Activated CD8-positive, alpha-beta memory T cell treated with anti-CD3 and anti-CD28 coated beads, Interleukin-2, amount 10 ng/mL, durations not matched to agents 7 days and 5 days (primary cell): ENCODE results near the gene YEATS2. TPM values are rescaled to one million over a fixed set of nuclear protein-coding genes. Genes with fewer than 3 reads are reported as not detected.
"Not testable (repeated sequence)": the region's sequence is repeated elsewhere in the genome, so short reads cannot be mapped to it uniquely, and the experiment has no call there.

Experiments
- ATAC-seq: fragments of 150-1000 bp; cut with Tn5 transposase; one replicate; pipeline ENCODE4 v1.10.0; 2021; ENCODE audit warnings: moderate library complexity
- CTCF ChIA-PET: fragments of 350-600 bp; sonication (Branson Sonifier 250); formaldehyde crosslinking; loops from one replicate; lab custom pipeline; 2021; ENCODE audit warnings: antibody characterized with exemption; lab: Charles Lee
- DNase-seq: peaks from one replicate; pipeline ENCODE4 v3.0.0-alpha.2; 2020
- H3K27ac Mint-ChIP-seq: one replicate; pipeline ENCODE4 v1.8.0; 2021; ENCODE audit warnings: mild to moderate bottlenecking, mixed read lengths
- H3K27me3 Mint-ChIP-seq: one replicate; pipeline ENCODE4 v1.8.0; 2021; ENCODE audit warnings: mixed read lengths
- H3K36me3 Mint-ChIP-seq: one replicate; pipeline ENCODE4 v1.8.0; 2021; ENCODE audit warnings: mild to moderate bottlenecking, mixed read lengths
- H3K4me1 Mint-ChIP-seq: one replicate; pipeline ENCODE4 v1.8.0; 2021; ENCODE audit warnings: mixed read lengths
- H3K4me3 Mint-ChIP-seq: one replicate; pipeline ENCODE4 v1.8.0; 2021; ENCODE audit warnings: mild to moderate bottlenecking, moderate library complexity, mixed read lengths
- H3K9me3 Mint-ChIP-seq: one replicate; pipeline ENCODE4 v1.8.0; 2022; ENCODE audit warnings: low read depth, mixed read lengths
- total RNA-seq, 2 experiments: library from RNA; stranded (reverse); gene quantifications; one replicate each; pipeline ENCODE4 v1.2.3, GENCODE V29; 2021

The YEATS2 gene
- 10 to 100 TPM; 49.4 to 65.6 TPM for total RNA-seq

DNA sequence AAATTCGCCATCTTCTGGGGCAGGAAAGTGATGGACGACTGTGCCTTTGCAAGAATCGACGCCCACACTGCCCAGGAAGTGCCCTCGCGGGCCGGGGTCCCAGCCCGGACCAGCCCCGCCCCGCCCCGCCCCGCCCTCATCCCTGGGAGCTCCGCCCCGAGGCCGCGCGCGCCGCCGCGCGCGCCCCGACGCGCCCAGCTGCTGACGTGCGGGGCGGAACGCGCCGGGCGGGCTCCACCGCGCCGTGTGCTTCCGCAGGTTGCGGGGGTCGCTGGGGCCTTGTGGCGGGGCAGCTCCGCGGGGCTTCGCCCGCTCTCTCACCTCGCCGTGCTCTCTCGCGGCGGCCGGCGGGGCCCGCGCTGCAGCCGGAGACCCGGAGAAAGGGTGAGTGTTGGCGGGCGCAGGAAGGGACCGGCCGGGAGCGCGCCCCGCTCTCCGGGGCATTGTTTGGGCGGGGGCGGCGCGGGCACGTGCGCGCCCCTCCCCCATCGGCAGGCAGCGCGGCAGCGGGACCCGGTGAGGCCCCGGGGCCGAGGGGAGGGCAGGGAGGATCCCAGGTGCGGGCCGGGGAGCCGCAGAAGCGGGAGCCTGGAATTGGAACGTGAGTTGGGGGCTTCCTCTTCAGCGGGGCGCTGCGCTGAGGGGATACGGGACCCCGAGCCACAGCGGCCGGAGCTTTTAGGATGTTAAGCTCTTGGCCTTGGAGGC lies at the start of gene YEATS2:
Gene YEATS2, plus strand, starts transcription at position 188 of the 708 bp plus-strand sequence. CDS start 17,366 bp downstream, outside the sequence.
- H3K36me3 Mint-ChIP-seq, result peaks cover 29% of the 10 kb centered on the region
- no peaks in the 10 kb centered on the region for H3K27me3 Mint-ChIP-seq
- CTCF ChIA-PET, result interaction anchor here (1.3 to 1.9 kb wide), 4 partner anchors 10 to 63 kb away, joined by 3 to 7 read pairs (median 5); partner anchors contain the start of gene KLHL24
- H3K4me1 Mint-ChIP-seq, result peaks cover 34% of the 10 kb centered on the region
- ATAC-seq, result peak; percentile 87
- H3K4me3 Mint-ChIP-seq, result peak within 1 kb of the TSS; percentile 87
- DNase-seq, result peak; percentile 83
- H3K9me3 Mint-ChIP-seq, result no peaks in the 10 kb centered on the region
- peak within 1 kb of the TSS; percentile 95 for H3K27ac Mint-ChIP-seq

DNA sequence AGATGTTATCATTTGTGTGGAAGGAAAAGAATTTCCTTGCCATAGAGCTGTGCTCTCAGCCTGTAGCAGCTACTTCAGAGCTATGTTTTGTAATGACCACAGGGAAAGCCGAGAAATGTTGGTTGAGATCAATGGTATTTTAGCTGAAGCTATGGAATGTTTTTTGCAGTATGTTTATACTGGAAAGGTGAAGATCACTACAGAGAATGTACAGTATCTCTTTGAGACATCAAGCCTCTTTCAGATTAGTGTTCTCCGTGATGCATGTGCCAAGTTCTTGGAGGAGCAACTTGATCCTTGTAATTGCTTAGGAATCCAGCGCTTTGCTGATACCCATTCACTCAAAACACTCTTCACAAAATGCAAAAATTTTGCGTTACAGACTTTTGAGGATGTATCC lies 47.0 kb upstream of the YEATS2 start:
- H3K4me3 Mint-ChIP-seq, result no peak overlapping the region
- H3K27me3 Mint-ChIP-seq, result no peaks in the 10 kb centered on the region
- CTCF ChIA-PET, result no interaction called here
- H3K4me1 Mint-ChIP-seq, result no peaks in the 10 kb centered on the region
- DNase-seq (no peak), ATAC-seq (no peak)
- no peak overlapping the region for H3K27ac Mint-ChIP-seq
- peaks cover 30% of the 10 kb centered on the region for H3K36me3 Mint-ChIP-seq
- peaks cover 21% of the 10 kb centered on the region for H3K9me3 Mint-ChIP-seq

DNA sequence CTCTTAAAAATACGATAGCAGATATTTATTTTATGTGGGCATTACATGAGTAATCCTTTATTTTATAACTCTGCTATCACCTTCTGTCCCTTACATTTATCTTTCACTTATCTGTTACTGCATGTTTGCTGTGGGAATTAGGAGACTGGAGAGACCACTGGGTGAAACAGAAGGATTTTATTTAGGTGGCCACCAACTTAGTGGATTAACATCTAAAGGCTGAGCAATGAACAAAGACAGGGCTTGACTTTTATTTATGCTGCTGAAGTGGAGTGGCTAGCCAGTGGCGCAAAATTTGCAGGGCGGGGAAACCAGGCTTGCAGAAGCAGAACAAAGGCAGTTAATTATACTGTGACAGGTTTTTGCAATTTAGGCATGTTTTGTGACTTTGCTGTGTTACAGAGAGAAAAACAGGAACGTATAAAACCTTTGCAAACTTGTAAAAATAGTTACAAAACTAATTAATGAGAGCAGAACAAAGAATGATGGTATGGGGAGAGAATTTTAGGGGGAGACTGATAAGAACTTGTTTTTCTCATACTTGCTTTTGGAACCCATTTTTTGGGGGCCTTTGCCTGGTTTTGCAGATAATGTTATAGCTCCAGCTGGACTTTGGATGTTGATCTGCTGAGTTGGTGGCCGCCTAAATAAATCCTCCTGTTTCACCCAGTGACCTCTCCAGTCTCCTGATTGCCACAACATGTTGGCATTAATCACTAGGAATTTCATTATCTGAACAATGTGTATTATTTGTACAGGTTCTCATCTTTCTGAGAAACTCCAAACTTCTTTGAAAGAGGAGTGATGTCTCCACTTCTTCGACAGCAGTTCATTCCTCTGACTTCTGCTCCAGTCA lies 44.2 kb upstream of the YEATS2 start:
- H3K4me1 Mint-ChIP-seq, result no peaks in the 10 kb centered on the region
- no peaks in the 10 kb centered on the region for H3K27me3 Mint-ChIP-seq
- DNase-seq (no peak), ATAC-seq (no peak)
- H3K27ac Mint-ChIP-seq, result no peak overlapping the region
- H3K4me3 Mint-ChIP-seq, result no peak overlapping the region
- CTCF ChIA-PET, result no interaction called here
- peaks cover 38% of the 10 kb centered on the region for H3K36me3 Mint-ChIP-seq
- peaks cover 26% of the 10 kb centered on the region for H3K9me3 Mint-ChIP-seq

DNA sequence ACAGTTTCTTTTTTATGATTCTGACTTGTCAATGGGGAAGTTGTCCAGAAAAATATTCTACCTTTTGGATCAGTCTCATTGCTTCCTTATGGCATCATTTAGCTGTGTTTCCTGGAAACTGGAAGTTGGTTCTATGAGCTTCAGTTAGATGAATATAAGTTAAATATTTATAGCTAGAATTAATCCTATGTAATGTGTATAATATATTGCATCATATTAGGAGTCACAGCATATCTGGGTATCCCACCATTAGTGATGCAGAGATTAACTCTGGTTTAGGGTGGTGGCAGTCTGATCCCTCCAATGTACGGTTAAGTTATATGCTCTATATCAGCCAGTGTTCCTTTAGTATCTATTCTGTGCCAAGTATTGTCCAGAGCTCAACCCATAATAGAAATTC lies 42.9 kb upstream of the YEATS2 start:
- Mint-ChIP-seq H3K27me3 (no peaks in the 10 kb centered on the region), H3K36me3 (peaks cover 42% of the 10 kb centered on the region)

DNA sequence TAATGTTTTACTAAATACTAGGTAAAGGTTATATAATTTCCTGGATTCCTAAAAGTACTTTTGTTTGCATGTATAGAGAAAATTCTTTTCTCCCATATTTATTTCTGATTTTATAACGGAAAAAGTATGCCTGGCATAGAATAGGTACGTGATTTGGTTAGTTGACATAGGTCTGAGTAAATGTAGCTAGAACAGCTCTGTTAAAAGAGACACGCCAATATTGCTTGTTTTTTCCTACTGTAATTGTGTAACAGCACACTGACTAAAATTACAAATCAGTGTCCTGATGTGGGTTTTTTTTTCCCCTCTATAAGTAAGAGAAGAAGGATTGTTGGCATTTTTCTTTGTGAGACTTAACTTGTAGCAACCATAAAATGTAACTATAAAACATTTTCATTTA lies 35.5 kb upstream of the YEATS2 start:
- Mint-ChIP-seq H3K4me3 (no peak overlapping the region), H3K36me3 (peaks cover 20% of the 10 kb centered on the region), H3K27me3 (no peaks in the 10 kb centered on the region), H3K27ac (no peak overlapping the region), H3K9me3 (no peaks in the 10 kb centered on the region), H3K4me1 (no peaks in the 10 kb centered on the region)
- ATAC-seq, result no peak
- no peak for DNase-seq
- CTCF ChIA-PET, result no interaction called here

More for the DNA sequence above, 42.9 kb upstream of the YEATS2 start:
- H3K4me1 Mint-ChIP-seq, result no peaks in the 10 kb centered on the region
- CTCF ChIA-PET, result no interaction called here
- no peak overlapping the region for H3K4me3 Mint-ChIP-seq
- ATAC-seq, result no peak
- no peak for DNase-seq
- H3K9me3 Mint-ChIP-seq, result peaks cover 26% of the 10 kb centered on the region
- H3K27ac Mint-ChIP-seq, result no peak overlapping the region

DNA sequence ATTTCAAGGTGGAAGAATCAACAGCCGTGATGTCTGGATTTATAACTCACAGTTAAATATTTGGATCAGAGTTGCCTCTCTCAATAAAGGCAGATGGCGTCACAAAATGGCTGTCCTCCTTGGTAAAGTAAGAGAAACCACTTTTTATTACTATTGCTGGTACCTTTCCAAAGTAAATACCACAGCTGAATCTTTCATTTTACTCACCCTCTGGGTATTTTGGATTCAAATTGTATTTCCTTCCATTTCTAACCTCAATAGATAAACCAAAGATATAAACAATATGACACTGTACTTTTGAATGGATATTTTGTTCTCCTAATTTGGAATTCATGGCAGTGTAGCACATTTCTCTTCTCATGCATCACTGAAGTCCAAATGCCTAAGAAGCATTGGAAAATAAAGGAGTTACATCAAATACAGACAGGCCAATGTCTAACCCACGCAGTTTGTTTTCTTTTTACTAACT lies 32.6 kb upstream of the YEATS2 start:
- no peak overlapping the region for H3K4me3 Mint-ChIP-seq
- no peaks in the 10 kb centered on the region for H3K27me3 Mint-ChIP-seq
- no peaks in the 10 kb centered on the region for H3K4me1 Mint-ChIP-seq
- DNase-seq (no peak), ATAC-seq (no peak)
- no peak overlapping the region for H3K27ac Mint-ChIP-seq
- no peaks in the 10 kb centered on the region for H3K9me3 Mint-ChIP-seq
- peaks cover 13% of the 10 kb centered on the region for H3K36me3 Mint-ChIP-seq
- CTCF ChIA-PET, result no interaction called here

DNA sequence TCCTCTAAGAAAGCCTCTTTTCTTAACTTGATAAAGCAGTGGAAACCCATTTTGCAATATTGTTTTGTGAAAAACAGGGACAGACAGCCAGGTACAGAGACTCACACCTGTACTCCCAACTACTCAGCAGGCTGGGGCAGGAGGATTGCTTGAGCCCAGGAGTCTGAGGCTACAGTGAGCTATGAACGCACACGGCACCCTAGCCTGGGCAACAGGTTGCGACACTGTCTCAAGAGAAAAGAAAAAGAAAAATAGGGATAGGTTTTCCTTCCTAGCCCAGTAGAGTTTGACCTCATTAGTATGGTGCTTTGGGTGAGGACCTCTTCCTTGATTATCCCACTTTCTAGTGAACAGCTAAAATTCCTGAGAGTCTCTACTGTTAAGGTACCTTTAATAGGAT lies 17.5 kb upstream of the YEATS2 start:
- H3K27ac Mint-ChIP-seq, result no peak overlapping the region
- CTCF ChIA-PET, result no interaction called here
- H3K4me3 Mint-ChIP-seq, result no peak overlapping the region
- ATAC-seq (no peak), DNase-seq (no peak)
- H3K27me3 Mint-ChIP-seq, result no peaks in the 10 kb centered on the region
- no peaks in the 10 kb centered on the region for H3K9me3 Mint-ChIP-seq
- H3K4me1 Mint-ChIP-seq, result peaks cover 17% of the 10 kb centered on the region
- peaks cover 3% of the 10 kb centered on the region for H3K36me3 Mint-ChIP-seq

DNA sequence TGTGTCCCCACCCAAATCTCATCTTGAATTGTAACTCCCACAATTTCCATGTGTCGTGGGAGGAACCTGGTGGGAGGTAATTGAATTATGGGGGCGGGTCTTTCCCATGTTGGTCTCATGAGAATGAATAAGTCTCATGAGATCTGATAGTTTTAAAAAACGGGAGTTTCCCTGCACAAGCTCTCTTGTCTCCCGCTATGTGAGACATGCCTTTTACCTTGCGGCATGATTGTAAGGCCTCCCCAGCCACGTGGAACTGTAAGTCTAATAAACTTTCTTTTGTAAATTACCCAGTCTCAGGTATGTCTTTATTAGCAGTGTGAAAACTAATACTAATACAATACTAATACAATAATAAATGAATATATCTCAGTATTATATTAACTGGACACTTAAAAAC lies 9.9 kb upstream of the YEATS2 start:
- Mint-ChIP-seq H3K27ac (no peak overlapping the region), H3K9me3 (no peaks in the 10 kb centered on the region), H3K27me3 (peaks cover 3% of the 10 kb centered on the region), H3K4me3 (no peak overlapping the region), H3K36me3 (peaks cover under 1% of the 10 kb centered on the region), H3K4me1 (peaks cover 12% of the 10 kb centered on the region)
- CTCF ChIA-PET, result interaction anchor here (1.3 kb wide), 1 partner anchor 9 kb away, joined by 5 read pairs; the partner anchor contains the start of gene YEATS2
- ATAC-seq (no peak), DNase-seq (no peak)

DNA sequence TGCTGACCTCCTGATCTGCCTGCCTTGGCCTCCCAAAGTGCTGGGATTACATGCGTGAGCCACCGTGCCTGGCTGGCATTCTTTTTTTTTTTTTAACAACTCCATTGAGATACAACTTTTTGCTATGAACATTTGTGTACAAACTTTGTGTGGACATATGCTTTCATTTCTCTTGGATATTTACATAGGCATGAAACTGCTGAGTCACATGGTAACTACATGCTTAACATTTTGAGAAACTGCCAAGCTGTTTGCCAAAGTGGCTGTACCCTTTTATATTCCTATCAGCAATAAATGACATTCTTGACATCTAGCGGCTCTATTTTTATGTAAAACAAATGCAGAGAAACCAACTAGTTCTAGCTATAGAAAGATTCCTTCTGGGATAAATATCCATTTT lies 8.7 kb upstream of the YEATS2 start:
- no peaks in the 10 kb centered on the region for H3K9me3 Mint-ChIP-seq
- no peaks in the 10 kb centered on the region for H3K36me3 Mint-ChIP-seq
- CTCF ChIA-PET, result interaction anchor here (1.3 kb wide), 1 partner anchor 8 kb away, joined by 5 read pairs; the partner anchor contains the start of gene YEATS2
- H3K27ac Mint-ChIP-seq, result no peak overlapping the region
- H3K4me3 Mint-ChIP-seq, result no peak overlapping the region
- DNase-seq (no peak), ATAC-seq (no peak)
- peaks cover 3% of the 10 kb centered on the region for H3K27me3 Mint-ChIP-seq
- H3K4me1 Mint-ChIP-seq, result peaks cover 5% of the 10 kb centered on the region

DNA sequence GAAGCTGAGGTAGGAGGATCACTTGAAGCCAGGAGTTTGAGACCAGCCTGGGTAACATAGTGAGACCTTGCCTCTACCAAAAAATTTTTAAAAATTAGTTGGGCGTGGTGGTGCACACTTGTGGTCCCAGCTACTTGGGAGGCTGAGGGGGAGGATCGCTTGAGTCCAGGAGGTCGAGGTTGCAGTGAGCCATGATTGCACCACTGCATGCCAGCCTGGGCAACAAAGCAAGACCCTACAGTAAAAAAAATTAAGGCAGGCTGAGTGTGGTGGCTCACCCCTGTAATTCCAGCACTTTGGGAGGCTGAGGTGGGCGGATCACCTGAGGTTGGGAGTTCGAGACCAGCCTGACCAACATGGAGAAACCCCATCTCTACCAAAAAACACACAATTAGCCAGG lies 8.0 kb upstream of the YEATS2 start:
- H3K4me1 Mint-ChIP-seq, H3K4me3 Mint-ChIP-seq, ATAC-seq, H3K27ac Mint-ChIP-seq, H3K36me3 Mint-ChIP-seq, CTCF ChIA-PET, DNase-seq, H3K27me3 Mint-ChIP-seq, H3K9me3 Mint-ChIP-seq: not testable (repeated sequence)

DNA sequence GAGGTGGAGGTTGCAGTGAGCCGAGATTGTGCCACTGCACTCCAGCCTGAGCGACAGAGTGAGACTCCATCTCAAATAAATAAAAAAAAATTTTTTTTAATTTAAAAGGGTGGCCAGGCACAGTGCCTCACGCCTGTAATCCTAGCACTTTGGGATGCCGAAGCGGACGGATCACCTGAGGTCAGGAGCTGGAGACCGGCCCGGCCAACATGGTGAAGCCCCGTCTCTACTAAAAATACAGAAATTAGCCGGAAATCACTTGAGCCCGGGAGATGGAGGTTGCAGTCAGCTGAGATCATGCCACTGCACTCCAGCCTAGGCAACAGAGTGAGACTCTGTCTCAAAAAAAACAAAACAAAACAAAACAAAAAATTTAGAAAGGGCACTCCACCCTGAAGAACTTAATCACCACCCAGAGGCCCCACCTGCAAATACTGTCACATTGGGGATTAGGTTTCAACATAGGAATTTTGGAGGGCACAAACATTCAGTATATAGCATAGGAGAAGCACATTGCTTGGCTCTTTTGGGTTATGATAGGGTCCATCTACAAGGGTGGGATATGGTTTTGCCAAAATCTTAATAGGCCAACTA lies 7.1 kb upstream of the YEATS2 start:
- H3K27ac Mint-ChIP-seq, result no peak overlapping the region
- CTCF ChIA-PET, result no interaction called here
- ATAC-seq (no peak), DNase-seq (no peak)
- H3K36me3 Mint-ChIP-seq, result no peaks in the 10 kb centered on the region
- no peaks in the 10 kb centered on the region for H3K9me3 Mint-ChIP-seq
- H3K4me1 Mint-ChIP-seq, result peaks cover 2% of the 10 kb centered on the region
- H3K4me3 Mint-ChIP-seq, result no peak overlapping the region
- H3K27me3 Mint-ChIP-seq, result peaks cover 3% of the 10 kb centered on the region

DNA sequence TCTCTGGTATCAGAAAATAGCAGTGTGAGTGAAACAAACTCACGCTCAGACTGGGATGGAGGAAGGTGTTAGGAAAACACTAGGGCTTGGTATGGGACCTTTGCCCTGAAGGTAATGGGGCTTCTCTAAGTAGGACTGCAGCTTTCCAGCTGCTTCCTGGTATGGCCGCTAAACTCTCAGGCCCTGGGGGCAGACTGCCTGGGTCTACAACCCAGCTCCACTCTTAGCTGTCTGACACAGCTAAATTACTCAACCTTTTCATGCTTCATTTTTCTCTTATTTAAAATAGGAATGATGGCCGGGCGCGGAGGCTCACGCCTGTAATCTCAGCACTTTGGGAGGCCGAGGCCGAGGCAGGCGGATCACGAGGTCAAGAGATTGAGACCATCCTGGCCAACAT lies 5.2 kb upstream of the YEATS2 start:
- no peak overlapping the region for H3K4me3 Mint-ChIP-seq
- H3K27ac Mint-ChIP-seq, result no peak overlapping the region
- H3K27me3 Mint-ChIP-seq, result no peaks in the 10 kb centered on the region
- CTCF ChIA-PET, result no interaction called here
- H3K9me3 Mint-ChIP-seq, result no peaks in the 10 kb centered on the region
- ATAC-seq (no peak), DNase-seq (no peak)
- no peaks in the 10 kb centered on the region for H3K36me3 Mint-ChIP-seq
- H3K4me1 Mint-ChIP-seq, result peaks cover 6% of the 10 kb centered on the region

DNA sequence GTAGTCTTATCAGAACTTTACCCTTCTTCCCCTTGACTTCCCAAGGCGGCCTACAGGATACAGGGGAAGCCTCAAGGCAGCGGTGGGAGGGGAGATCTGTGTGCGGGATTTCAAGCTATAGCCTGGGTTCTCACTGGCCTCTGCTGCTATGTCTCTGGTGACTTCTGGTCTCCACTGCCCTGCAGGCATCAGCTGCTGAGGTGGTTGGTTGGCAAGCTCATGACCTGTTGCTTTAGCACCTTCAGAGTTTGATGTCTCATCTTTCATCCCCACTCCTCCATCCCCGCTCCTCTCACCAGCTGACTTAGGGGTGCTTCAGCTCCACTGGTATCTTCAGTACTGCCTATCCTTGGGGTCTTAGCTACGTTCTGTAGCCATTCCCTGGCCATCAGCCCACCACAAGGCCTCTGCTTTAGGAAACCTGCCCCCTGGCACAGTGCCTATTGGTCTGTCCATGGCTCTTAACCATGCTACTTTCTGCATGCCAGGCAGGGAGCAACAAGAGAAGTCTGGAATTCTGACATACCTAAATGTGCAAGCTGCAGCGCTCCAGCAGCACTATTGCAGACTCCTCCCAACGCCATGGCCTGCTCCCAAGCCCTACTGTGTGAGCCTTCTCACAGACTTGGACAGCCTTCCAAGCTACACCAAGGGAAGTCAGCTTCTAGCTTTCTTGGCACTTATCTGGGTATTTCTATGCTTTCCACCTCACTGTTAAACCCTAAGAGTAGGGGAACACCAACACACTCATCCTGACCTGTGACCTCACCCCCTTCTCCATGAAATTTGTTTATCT lies 1.8 kb upstream of the YEATS2 start:
- H3K27me3 Mint-ChIP-seq, result no peaks in the 10 kb centered on the region
- H3K27ac Mint-ChIP-seq, result no peak overlapping the region
- ATAC-seq (no peak), DNase-seq (no peak)
- CTCF ChIA-PET, result no interaction called here
- no peaks in the 10 kb centered on the region for H3K9me3 Mint-ChIP-seq
- no peak overlapping the region for H3K4me3 Mint-ChIP-seq
- H3K4me1 Mint-ChIP-seq, result peaks cover 25% of the 10 kb centered on the region
- peaks cover 18% of the 10 kb centered on the region for H3K36me3 Mint-ChIP-seq
